Measurements from ENCODE around the gene SYNPO2L. TPM values are rescaled to one million over a fixed set of nuclear protein-coding genes. Genes with fewer than 3 reads are reported as not detected.
A peak's percentile ranks its signal among the peaks of the same experiment; 100 is the strongest.
"Not testable (repeated sequence)": the region's sequence is repeated elsewhere in the genome, so short reads cannot be mapped to it uniquely, and the experiment has no call there.

The SYNPO2L gene, protein sequence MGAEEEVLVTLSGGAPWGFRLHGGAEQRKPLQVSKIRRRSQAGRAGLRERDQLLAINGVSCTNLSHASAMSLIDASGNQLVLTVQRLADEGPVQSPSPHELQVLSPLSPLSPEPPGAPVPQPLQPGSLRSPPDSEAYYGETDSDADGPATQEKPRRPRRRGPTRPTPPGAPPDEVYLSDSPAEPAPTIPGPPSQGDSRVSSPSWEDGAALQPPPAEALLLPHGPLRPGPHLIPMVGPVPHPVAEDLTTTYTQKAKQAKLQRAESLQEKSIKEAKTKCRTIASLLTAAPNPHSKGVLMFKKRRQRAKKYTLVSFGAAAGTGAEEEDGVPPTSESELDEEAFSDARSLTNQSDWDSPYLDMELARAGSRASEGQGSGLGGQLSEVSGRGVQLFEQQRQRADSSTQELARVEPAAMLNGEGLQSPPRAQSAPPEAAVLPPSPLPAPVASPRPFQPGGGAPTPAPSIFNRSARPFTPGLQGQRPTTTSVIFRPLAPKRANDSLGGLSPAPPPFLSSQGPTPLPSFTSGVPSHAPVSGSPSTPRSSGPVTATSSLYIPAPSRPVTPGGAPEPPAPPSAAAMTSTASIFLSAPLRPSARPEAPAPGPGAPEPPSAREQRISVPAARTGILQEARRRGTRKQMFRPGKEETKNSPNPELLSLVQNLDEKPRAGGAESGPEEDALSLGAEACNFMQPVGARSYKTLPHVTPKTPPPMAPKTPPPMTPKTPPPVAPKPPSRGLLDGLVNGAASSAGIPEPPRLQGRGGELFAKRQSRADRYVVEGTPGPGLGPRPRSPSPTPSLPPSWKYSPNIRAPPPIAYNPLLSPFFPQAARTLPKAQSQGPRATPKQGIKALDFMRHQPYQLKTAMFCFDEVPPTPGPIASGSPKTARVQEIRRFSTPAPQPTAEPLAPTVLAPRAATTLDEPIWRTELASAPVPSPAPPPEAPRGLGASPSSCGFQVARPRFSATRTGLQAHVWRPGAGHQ
- total RNA-seq (2014; rRNA removed; shearing (Covaris generic)), result not detected in 2 replicates

DNA sequence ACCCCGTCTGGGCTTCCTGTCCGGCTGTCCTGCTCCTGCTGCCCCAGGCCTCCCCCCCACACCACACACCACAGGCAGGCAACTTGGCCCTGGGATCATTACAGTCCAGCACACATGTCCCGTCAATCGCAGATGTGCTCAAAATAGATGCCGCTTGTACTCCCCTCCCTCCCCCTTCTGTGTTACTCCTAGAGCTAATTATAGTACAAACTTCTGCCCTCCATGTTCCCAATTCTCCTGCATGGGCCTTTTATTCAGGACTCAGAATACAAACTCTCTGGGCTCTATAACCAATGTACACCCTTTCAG lies at the start of gene SYNPO2L:
Gene SYNPO2L, minus strand, starts transcription at position 40 of the 309 bp plus-strand sequence. CDS start 107 bp downstream, outside the sequence.
- DNase-seq (ENCODE audit: low spot score), result no peak

GRCh38 chr10:73703924-73704323 lies 48.1 kb upstream of the SYNPO2L start:
- not testable (repeated sequence) for DNase-seq (ENCODE audit: low spot score)

GRCh38 chr10:73698819-73699218 lies 43.0 kb upstream of the SYNPO2L start:
- not testable (repeated sequence) for DNase-seq (ENCODE audit: low spot score)

GRCh38 chr10:73697675-73698159 lies 41.9 kb upstream of the SYNPO2L start, which contains the start of gene AGAP5:
AGAP5 (minus strand) TSS chr10:73698109; CDS start chr10:73697755, 354 bp downstream.
- not testable (repeated sequence) for DNase-seq (ENCODE audit: low spot score)

GRCh38 chr10:73695302-73695701 lies 39.5 kb upstream of the SYNPO2L start:
- not testable (repeated sequence) for DNase-seq (ENCODE audit: low spot score)

- DNase-seq (ENCODE audit: low spot score), result not testable (repeated sequence)
These were observed 34.9 kb upstream of the SYNPO2L start for GRCh38 chr10:73690755-73691154.

DNA sequence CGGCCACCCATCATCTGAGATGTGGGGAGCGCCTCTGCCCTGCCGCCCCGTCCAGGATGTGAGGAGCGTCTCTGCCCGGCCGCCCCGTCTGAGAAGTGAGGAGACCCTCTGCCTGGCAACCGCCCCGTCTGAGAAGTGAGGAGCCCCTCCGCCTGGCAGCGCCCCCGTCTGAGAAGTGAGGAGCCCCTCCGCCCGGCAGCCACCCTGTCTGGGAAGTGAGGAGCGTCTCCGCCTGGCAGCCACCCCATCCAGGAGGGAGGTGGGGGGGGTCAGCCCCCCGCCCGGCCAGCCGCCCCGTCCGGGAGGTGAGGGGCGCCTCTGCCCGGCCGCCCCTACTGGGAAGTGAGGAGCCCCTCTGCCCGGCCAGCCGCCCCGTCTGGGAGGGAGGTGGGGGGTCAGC lies 33.8 kb upstream of the SYNPO2L start:
- not testable (repeated sequence) for DNase-seq (ENCODE audit: low spot score)

DNA sequence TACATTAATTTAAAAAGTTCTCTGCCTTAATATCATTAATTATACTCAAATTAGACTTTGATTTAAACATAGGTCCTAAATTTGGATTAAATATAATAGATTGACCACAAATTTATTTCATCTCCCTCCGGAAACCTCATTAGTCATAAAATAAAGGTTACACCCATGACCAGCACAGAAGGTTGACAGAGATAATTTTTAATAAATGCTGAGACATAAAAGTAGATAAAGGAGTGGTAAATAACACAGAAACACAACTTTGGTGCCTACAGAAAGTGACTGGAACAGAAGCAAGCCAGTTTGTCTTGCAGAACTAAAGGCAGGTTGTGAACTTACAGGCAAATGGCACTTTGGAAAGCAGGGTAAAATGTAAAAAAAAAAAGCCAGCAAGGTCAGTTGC lies 31.8 kb upstream of the SYNPO2L start:
- DNase-seq (ENCODE audit: low spot score), result not testable (repeated sequence)

DNA sequence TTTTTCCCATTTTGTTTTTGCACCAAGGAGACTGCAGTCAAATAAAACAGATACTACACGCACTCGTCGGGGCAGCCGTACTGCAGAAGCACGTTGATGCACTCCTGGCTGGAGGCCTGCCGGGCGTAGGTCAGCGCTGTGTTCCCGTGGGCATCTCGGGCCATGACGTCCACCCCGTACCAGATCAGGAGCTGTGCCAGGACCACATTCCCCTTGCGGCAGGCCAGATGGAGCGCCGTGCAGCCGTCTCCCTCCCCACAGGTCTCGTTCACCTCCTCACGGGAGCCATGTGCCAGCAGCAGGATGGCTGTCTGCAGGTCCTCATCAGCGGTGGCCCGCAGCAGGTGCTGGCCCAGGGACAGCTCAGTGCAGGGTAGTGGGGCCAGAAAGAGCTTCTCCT lies 18.7 kb upstream of the SYNPO2L start:
- not testable (repeated sequence) for DNase-seq (ENCODE audit: low spot score)

DNA sequence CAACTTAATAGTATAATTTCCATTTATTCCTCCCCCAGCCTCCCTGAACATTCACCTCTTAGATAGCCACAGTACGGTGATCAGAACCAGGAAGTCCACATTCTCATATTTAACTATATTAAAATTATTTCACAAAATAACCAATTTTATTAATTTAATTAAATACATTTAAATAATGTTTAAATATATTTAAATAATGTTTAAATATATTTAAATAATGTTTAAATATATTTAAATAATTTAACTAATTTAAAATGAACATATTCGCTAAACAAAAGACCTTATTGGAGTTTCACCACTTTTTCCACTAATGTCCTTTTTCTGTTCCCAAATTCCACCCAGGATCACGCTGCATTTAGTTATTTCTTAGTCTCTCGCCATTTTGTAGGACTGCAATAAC lies 12.5 kb upstream of the SYNPO2L start:
- DNase-seq (ENCODE audit: low spot score), result not testable (repeated sequence)

DNA sequence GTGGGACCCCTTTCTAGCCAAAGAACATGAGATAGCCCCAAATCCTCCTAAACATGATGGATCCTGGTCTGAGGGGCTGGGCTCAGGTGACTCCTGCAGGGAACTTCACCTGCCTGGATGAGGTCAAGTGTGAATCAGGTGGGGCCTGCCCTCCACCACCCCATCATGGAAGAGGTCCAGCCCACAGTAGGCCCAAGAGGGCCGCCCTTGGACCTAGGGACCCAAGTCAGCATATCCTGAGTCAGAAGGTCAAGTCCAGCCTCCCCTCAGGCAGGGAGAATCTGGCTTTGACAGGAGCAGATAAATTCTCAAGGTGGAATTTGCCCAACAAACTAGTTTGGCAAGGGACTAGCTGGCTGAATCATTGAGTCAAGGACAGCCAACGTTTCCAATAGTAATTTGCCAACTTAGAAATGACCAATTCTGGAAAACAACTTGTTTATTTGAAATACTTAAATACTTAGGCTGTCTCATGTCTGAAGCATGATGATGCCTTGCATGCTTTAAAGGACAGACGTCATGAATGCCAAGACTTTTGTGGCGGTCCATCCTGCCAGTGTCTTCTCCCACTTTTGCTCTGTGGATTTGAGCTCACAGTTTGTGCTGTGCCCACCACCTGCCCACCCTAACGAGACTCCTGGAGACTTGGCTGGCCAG lies 10.5 kb upstream of the SYNPO2L start:
- not testable (repeated sequence) for DNase-seq (ENCODE audit: low spot score)

DNA sequence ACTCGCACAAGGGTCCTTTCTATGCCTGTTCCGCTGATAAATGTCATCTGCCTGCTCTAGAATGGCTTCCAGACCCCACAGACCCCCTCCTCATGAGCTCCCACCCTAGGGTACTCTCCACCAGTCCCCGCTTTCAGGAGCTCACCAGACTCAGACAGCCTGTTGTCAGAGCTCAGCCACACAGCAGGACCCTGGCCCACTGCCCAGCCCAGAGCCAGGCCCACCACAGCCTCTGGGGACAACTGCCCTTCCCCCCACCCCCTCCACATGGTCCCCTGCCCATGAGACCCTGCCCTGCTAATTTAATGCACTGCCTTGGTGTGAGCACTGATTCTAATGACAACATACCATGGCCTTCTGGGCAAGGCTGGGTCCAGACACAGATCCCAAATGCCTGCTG lies 9.8 kb upstream of the SYNPO2L start:
- DNase-seq (ENCODE audit: low spot score), result not testable (repeated sequence)

DNA sequence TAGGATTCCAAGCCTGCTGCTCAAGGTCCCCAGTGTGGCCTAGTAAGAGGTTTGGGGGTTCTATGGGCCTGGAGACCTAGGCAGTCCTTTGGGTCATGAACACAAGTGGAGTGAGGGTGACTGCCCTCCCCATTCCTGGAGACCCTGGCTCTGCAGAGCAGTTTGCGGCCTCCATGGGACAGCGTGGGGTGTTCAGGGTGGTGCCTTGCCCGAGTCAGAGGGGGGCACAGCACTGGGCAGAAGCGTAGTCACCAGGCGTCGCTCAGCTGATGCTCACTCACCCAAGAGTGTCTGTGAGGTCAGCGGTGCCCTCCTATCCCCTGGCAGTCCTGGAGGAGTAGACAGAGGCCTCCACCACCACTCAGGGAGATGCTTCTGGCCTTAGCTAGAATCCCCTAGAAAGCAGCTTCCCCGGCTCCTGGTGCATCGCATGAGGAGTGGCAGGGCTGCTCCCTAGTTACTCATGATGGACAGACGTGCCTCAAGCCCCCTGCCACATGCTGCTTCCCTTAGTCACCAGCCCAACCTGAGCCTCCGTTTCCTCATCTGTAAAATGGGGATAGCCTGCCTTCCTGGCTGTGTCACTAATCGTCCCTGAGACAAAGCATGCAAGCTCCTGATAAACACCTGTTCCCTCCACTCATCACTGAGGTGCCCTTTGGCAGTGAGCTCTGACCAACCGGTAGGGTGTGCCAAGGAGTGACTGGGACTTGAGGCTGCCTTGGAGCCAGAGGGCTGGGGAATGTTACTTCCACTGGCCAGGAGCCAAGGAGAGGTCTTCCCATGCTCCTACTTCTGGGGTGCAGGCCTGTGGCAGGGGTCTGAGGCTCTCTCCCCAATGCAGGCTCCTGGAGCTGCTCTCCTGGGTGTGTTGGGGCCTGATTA lies 8.6 kb upstream of the SYNPO2L start:
- DNase-seq (ENCODE audit: low spot score), result not testable (repeated sequence)

DNA sequence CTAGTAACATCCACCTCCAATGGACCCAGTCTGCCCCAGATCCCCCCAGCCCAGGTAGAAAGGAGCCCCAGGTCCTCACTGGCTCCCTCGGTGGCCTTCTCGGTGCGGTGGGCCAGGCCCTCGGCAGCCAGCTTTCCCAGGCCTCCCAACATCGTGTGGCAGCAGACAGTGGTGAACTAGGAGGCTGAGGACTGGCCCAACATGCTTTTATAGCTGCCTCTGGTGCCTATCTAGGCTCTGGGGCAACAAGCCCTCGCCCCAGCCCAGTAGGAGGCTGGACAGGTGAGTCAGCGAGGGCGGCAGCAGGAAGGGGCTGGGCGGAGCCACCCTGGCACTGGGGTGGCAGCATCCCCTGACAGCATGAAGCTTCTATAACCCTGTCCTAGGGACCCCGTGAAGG lies 7.8 kb upstream of the SYNPO2L start:
- DNase-seq (ENCODE audit: low spot score), result not testable (repeated sequence)

DNA sequence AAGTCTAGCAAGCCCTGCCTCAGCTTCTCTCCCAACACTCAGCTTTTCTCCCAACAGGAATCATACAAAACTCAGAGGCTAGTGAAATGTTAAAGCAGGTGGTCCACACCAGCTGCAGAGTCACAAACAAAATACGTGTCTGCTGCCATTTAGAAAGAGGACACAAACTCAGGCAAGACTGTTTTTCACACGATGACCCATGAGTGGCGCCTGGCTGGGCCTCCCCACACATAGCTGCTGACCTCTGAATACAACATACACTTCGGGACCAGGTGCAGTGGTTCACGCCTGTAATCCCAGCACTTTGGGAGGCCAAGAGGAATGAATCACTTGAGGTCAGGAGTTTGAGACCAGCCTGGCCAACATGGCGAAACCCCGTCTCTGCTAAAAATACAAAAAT lies 6.9 kb upstream of the SYNPO2L start:
- DNase-seq (ENCODE audit: low spot score), result not testable (repeated sequence)

DNA sequence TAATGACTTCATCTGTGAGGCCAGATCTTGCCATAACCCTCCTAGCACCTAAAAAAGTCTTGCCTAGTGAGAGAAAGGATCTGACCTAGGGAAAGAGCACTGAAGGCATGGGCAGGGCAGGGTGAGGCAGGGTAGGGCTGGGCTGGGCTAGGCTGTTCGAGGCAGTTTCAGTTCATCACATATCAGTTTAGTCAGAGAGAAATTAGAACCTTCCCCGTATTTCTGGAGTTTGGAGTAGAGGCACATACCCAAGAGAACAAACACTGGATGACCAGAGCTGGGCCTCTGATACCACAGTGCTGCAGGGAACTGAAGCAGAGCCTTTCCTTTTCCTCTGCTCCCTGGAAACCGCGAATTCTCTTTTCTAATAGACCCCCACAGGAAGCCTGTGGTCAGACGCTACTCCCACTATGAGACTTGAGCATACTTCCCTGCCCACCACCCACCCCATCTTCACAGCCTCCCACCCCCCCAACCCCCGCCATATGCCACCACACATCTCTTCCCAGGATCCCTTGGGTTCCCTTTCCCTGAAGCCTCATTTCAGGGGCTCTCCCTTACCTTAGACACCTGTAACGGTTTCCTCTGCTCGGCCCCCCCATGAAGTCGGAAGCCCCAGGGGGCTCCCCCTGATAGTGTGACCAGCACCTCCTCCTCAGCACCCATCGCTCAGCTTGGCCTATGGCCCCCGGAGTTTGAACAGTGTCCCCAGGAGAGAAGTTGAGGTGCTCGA lies 406 bp downstream of the SYNPO2L start:
- DNase-seq (ENCODE audit: low spot score), result no peak

DNA sequence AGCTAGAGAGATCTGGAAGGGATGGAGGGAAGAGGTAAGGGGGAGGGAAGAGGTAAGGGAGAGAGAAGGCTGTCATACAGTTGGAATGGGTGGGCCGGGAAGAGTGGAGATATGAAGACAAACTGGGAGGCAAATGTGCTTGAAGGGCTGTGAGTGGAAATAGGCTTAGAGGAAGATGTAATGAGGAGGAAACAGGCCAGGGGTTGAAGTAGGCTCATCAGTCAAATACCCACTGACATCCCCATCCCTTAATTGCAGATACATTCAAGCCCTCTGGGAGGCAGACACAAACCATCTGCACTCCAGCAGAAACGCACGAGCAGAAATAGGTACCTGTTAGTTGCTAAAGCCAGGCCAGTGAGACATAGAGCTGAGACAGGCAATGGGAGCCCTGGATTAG lies 2.1 kb downstream of the SYNPO2L start:
- peak; percentile 26 for DNase-seq (ENCODE audit: low spot score)

DNA sequence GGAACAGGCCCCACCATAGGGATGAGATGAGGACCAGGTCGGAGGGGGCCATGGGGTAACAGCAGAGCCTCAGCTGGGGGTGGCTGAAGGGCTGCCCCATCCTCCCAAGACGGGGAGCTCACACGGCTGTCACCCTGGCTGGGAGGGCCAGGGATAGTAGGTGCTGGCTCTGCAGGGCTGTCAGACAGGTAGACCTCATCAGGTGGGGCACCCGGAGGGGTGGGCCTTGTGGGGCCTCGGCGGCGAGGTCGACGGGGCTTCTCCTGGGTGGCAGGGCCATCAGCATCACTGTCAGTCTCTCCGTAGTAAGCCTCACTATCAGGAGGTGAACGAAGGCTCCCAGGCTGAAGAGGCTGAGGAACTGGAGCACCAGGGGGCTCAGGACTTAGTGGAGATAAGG lies 2.6 kb downstream of the SYNPO2L start:
- DNase-seq (ENCODE audit: low spot score), result no peak

DNA sequence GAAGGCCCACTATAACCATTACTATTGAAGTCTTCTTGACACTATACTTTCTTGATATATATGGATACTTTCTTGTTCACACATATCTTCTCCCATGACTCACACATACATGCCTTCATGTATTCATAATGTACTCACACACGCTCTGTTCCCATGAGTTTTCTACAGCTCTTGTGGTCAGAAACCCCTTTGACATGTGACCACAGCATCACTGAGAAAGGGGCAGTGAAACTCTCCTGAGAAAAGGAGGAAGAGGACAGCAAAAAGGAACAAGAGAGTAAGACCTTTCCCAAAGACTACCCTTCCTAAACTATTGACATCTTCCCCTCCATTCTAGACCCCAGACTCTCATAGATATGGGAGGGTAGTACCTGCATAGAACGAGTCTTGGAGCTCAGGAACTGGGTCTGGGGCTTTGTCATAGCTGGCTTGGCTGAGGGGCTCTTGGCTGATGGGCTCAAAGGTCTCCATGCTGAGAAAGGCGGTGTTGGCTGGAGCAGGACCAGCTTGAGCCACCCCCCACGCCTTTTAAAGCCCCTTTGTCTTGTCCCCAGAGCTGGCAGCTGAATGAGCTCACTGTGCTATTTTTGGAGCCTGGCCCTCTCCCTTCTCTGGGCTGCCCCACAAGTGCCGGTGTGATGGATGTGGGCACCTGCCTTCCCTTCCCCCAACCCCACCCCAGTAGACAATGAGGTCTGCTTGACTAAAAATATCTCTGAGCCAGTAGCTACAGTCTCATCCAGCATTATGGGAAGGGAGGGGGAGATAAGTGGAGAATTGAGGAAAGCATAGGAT lies 5.1 kb downstream of the SYNPO2L start:
- DNase-seq (ENCODE audit: low spot score), result no peak

Measured in HT-29 (cell line).